Stomach smooth muscle (tissue), 2 donors: Measurements from ENCODE around the gene DUS4L.
"Not testable (repeated sequence)": the region's sequence is repeated elsewhere in the genome, so short reads cannot be mapped to it uniquely, and the experiment has no call there.

ENCODE experiments used
- H3K27ac ChIP-seq: one replicate; pipeline ENCODE4 v1.7.0; 2013; ENCODE audit warnings: mild to moderate bottlenecking, low read length, inconsistent platforms
- H3K27me3 ChIP-seq, 2 donors: one replicate each; pipeline ENCODE4 v1.7.0; 2013; ENCODE audit warnings: low read length in 2 of 2; ENCODE audit not compliant: insufficient read depth in 2 of 2, control insufficient read depth in 1 of 2
- H3K36me3 ChIP-seq, 2 donors: one replicate each; pipeline ENCODE4 v1.7.0; 2013; ENCODE audit warnings: low read length in 2 of 2; ENCODE audit not compliant: control insufficient read depth in 2 of 2, insufficient read depth in 2 of 2
- H3K4me1 ChIP-seq: one replicate; pipeline ENCODE4 v1.7.0; 2013; ENCODE audit warnings: low read length; ENCODE audit not compliant: control insufficient read depth, insufficient read depth
- H3K4me3 ChIP-seq, 2 donors: one replicate each; pipeline ENCODE4 v1.7.0; 2013; ENCODE audit warnings: low read length in 2 of 2
- H3K9ac ChIP-seq, 2 donors: one replicate each; pipeline ENCODE4 v1.7.0; 2013; ENCODE audit warnings: low read length in 2 of 2, mild to moderate bottlenecking in 1 of 2
- H3K9me3 ChIP-seq, 2 donors: one replicate each; pipeline ENCODE4 v1.7.0; 2013; ENCODE audit warnings: low read length in 2 of 2; ENCODE audit not compliant: control insufficient read depth in 2 of 2
- donor health status: healthy.
- donor health status: Pancreatic carcinoma.

Gene DUS4L

DNA sequence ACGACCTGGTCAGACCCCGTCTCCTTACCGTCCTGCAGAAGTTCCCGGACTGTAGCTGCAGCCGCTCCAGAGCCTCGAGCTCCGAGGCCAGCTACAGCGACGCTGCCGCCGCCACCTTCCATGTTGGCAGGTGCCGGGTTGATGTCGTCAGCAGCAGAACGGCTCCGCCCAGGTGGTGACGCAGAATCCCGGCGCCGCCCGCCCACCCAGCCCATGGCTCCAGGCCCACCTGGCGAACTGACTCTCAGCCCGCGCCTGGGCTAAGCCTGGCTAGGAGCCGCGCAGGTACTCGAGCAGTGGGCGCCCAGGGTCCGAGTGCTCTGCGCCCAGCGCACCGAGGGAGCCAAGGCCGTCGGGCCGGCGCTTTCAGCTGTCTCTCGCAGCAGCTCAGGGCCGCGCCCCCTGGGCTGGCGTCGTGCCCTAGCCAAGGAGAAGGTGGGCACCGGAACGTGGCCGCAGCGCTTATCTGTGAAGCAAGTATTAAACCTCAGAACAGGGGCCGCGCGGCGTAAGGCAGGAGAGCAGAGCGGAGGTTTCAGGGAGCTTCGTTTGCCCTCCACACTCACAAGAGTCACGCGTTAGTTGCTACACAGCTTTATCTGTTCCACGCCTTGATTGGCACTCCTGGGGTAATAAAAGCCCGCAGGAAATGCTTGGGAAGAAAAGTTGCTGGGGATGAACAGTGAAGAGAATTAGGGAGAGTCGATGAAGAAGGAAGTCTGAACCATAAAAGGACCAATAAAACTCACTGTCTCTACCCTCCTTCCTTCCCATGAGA, at the start of gene DUS4L, which contains the start of gene COG5:
Gene DUS4L (plus strand): TSS at position 197 of the 778 bp plus-strand sequence. CDS start 3,100 bp downstream, outside the sequence.
Gene COG5 (minus strand): TSS at position 146 of the 778 bp plus-strand sequence. CDS start 24 bp downstream, at position 122.
- Histone ChIP-seq H3K4me1 (peaks cover 3% of the 10 kb centered on the region), H3K36me3 (no peaks in the 10 kb centered on the region), H3K9me3 (no peaks in the 10 kb centered on the region), H3K9ac (peak within 1 kb of the TSS; percentile 83 to 94), H3K27me3 (no peaks in the 10 kb centered on the region), H3K27ac (peak within 1 kb of the TSS; percentile 77), H3K4me3 (peak within 1 kb of the TSS; percentile 82 to 91)

GRCh38 chr7:107526672-107527071, 37.1 kb upstream of the DUS4L start:
- Histone ChIP-seq H3K27ac (no peak overlapping the region), H3K27me3 (no peaks in the 10 kb centered on the region), H3K36me3 (peaks cover 0 to 4% of the 10 kb centered on the region in 2 donors), H3K9ac (no peak overlapping the region), H3K4me1 (no peaks in the 10 kb centered on the region), H3K9me3 (no peaks in the 10 kb centered on the region), H3K4me3 (no peak overlapping the region)

GRCh38 chr7:107527196-107527595, 36.6 kb upstream of the DUS4L start:
- Histone ChIP-seq H3K9me3 (no peaks in the 10 kb centered on the region), H3K4me1 (no peaks in the 10 kb centered on the region), H3K27ac (no peak overlapping the region)

GRCh38 chr7:107528461-107528860, 35.3 kb upstream of the DUS4L start:
- Histone ChIP-seq H3K9ac (no peak overlapping the region), H3K36me3 (peaks cover 0 to 4% of the 10 kb centered on the region in 2 donors), H3K27ac (no peak overlapping the region), H3K27me3 (no peaks in the 10 kb centered on the region), H3K9me3 (no peaks in the 10 kb centered on the region), H3K4me3 (no peak overlapping the region), H3K4me1 (no peaks in the 10 kb centered on the region)

More at GRCh38 chr7:107527196-107527595, 36.6 kb upstream of the DUS4L start:
- no peak overlapping the region for H3K9ac ChIP-seq
- peaks cover 0 to 4% of the 10 kb centered on the region in 2 donors for H3K36me3 ChIP-seq
- H3K4me3 ChIP-seq: no peak overlapping the region
- H3K27me3 ChIP-seq: no peaks in the 10 kb centered on the region

DNA sequence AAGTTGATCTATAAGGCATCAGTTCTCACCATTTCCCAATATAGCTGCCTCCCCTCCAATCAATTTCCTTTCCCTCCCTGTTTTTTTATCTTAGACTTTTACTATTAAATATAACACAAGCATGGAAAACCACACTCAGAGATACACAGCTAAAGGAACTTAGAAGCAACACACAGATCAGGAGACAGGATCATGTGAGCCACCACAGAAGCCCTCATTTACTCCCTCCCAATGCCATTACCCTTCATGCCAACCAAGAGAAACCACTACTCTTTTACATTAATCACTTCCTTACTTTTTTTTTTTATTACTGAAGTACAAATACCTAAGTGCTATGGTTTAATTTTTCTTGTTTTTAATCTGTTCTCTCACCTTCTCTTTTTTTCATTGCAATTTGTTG, 33.0 kb upstream of the DUS4L start:
- peaks cover 0 to 4% of the 10 kb centered on the region in 2 donors for H3K36me3 ChIP-seq
- no peaks in the 10 kb centered on the region for H3K9me3 ChIP-seq
- no peak overlapping the region for H3K27ac ChIP-seq
- no peaks in the 10 kb centered on the region for H3K4me1 ChIP-seq
- no peak overlapping the region for H3K4me3 ChIP-seq
- H3K9ac ChIP-seq: no peak overlapping the region
- no peaks in the 10 kb centered on the region for H3K27me3 ChIP-seq

DNA sequence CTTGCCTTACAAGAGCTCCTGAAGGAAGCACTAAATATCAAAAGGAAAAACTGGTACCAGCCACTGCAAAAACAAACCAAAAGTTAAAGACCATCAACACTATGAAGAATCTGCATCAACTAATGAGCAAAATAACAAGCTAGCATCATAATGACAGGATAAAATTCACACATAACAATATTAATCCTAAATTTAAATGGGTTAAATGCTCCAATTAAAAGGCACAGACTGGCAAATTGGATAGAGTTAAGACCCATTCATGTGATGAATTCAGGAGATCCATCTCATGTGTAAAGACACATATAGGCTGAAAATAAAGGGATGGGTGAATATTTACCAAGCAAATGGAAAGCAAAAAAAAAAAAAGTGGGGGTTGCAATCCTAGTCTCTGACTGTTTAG, 29.6 kb upstream of the DUS4L start:
- no peak overlapping the region for H3K9ac ChIP-seq
- no peaks in the 10 kb centered on the region for H3K9me3 ChIP-seq
- H3K27me3 ChIP-seq: no peaks in the 10 kb centered on the region
- no peak overlapping the region for H3K27ac ChIP-seq
- no peaks in the 10 kb centered on the region for H3K36me3 ChIP-seq
- no peaks in the 10 kb centered on the region for H3K4me1 ChIP-seq
- H3K4me3 ChIP-seq: no peak overlapping the region

DNA sequence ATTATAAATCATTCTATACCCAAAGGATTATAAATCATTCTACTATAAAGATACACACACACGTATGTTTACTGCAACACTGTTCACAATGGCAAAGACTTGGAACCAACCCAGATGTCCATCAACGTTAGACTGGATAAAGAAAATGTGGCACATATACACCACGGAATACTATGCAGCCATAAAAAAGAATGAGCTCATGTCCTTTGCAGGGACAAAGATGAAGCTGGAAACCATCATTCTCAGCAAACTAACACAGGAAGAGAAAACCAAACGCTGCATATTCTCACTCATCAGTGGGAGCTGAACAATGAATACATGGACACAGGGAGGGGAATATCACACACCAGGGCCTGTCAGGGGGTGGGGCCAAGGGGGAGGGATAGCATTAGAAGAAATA, 26.5 kb upstream of the DUS4L start:
- not testable (repeated sequence) for H3K4me1 ChIP-seq, H3K9ac ChIP-seq, H3K9me3 ChIP-seq, H3K27me3 ChIP-seq, H3K36me3 ChIP-seq, H3K27ac ChIP-seq, H3K4me3 ChIP-seq

- no peak overlapping the region for H3K4me3 ChIP-seq
- H3K27ac ChIP-seq: no peak overlapping the region
- no peaks in the 10 kb centered on the region for H3K9me3 ChIP-seq
- H3K9ac ChIP-seq: no peak overlapping the region
- H3K27me3 ChIP-seq: no peaks in the 10 kb centered on the region
- no peaks in the 10 kb centered on the region for H3K4me1 ChIP-seq
- H3K36me3 ChIP-seq: peaks cover 0 to 5% of the 10 kb centered on the region in 2 donors
These were observed 25.8 kb upstream of the DUS4L start for GRCh38 chr7:107538001-107538400.

DNA sequence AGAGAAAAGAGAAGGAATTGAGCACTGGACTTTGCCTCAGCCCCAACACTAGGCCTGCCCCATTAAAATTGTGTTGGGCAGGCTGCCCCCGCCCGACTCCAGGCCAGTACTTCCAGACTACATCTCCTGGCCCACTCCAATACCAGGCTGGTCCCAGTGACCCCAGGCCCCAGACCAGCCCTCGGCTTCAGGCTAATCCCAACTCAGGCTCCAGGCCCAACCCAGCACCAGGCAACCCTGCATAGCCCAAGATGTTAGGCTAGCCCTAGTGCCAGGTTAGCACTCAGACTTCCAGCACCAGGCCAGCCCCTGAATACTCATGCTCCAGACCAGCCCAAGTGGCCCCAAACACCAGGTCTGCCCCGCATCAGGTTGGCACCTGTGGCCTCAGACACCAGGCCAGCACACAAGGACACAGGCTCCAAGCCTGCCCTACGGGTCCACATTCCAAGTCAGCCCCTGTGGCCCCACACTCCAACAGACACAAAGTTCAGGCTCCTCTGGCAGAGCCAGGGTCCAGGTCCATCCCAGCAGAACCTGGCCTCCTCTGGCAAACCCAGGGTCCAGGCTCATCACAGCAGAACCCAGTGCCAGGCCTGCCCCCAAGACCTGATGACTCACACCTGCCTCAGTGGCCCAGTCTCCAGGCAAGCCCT, 20.3 kb upstream of the DUS4L start:
- Histone ChIP-seq H3K9ac (no peak overlapping the region), H3K36me3 (peaks cover 17 to 19% of the 10 kb centered on the region in 2 donors), H3K27ac (no peak overlapping the region), H3K4me3 (no peak overlapping the region), H3K9me3 (peaks cover 0 to 4% of the 10 kb centered on the region in 2 donors), H3K4me1 (no peaks in the 10 kb centered on the region), H3K27me3 (no peaks in the 10 kb centered on the region)

DNA sequence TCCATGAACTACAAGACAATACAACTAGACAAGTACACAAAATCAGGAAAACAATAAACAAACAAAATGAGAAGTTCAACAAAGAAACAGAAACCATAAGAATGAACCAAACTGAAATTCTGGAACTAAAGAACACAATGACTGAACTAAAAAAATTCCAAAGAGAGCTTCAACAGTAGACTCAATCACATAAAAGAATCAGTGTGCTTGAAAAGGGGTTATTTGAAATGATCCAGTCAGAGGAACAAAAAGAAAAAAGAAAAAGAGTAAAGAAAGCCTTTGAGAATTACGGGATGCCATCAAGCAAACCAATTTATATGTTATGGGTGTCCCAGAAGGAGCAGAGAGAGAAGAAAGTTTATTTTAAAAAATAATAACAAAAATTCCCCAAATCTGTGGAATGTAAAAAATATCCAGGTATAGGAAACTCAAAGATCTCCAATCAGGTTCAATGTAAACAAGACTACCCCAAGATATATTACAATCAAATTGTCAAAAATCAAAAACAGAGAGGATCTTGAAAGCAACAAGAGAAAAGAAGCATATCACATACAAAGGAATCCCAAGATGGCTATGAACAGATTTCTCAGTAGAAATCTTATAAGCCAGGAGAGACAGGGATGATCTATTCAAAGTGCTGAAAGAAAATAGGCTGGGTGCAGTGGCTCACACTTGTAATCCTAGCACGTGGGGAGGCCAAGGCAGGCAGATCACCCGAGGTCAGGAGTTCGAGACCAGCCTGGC, 18.8 kb upstream of the DUS4L start:
- H3K4me3 ChIP-seq: no peak overlapping the region
- H3K9ac ChIP-seq: no peak overlapping the region
- peaks cover 12 to 19% of the 10 kb centered on the region in 2 donors for H3K36me3 ChIP-seq
- no peaks in the 10 kb centered on the region for H3K4me1 ChIP-seq
- no peak overlapping the region for H3K27ac ChIP-seq
- H3K27me3 ChIP-seq: no peaks in the 10 kb centered on the region
- H3K9me3 ChIP-seq: peaks cover 0 to 4% of the 10 kb centered on the region in 2 donors
